ENCODE results near the gene MRPL36. TPM values are rescaled to one million over a fixed set of nuclear protein-coding genes. Genes with fewer than 3 reads are reported as not detected.
"Not testable (repeated sequence)": the region's sequence is repeated elsewhere in the genome, so short reads cannot be mapped to it uniquely, and the experiment has no call there.

Gene MRPL36
- total RNA-seq, 4 donors from 2014 or later: 37.7 to 63.4 (median 46.7) TPM

- Histone ChIP-seq H3K4me1 (no peaks in the 10 kb centered on the region), H3K4me3 (no peak overlapping the region), H3K27ac (no peak overlapping the region), H3K36me3 (no peaks in the 10 kb centered on the region), H3K27me3 (peaks cover 39% of the 10 kb centered on the region), H3K9me3 (no peaks in the 10 kb centered on the region)
- ATAC-seq: no peak
- 11 to 30% methylated on average over 10 of the region's 10 CpGs for WGBS, 2 donors (ENCODE audit: low coverage in 1 of 2)
- TF ChIP-seq POLR2AphosphoS5 (IDR thresholded peaks at IDR 0.05) (no peak), POLR2A (IDR thresholded peaks at IDR 0.05) (no peak), EP300 (IDR thresholded peaks at IDR 0.05) (no peak)
- TF ChIP-seq, protein P1, sequence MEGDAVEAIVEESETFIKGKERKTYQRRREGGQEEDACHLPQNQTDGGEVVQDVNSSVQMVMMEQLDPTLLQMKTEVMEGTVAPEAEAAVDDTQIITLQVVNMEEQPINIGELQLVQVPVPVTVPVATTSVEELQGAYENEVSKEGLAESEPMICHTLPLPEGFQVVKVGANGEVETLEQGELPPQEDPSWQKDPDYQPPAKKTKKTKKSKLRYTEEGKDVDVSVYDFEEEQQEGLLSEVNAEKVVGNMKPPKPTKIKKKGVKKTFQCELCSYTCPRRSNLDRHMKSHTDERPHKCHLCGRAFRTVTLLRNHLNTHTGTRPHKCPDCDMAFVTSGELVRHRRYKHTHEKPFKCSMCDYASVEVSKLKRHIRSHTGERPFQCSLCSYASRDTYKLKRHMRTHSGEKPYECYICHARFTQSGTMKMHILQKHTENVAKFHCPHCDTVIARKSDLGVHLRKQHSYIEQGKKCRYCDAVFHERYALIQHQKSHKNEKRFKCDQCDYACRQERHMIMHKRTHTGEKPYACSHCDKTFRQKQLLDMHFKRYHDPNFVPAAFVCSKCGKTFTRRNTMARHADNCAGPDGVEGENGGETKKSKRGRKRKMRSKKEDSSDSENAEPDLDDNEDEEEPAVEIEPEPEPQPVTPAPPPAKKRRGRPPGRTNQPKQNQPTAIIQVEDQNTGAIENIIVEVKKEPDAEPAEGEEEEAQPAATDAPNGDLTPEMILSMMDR (IDR thresholded peaks at IDR 0.05): no peak
Measured at GRCh38 chr5:1789834-1790471, 9.7 kb downstream of the MRPL36 start.

DNA sequence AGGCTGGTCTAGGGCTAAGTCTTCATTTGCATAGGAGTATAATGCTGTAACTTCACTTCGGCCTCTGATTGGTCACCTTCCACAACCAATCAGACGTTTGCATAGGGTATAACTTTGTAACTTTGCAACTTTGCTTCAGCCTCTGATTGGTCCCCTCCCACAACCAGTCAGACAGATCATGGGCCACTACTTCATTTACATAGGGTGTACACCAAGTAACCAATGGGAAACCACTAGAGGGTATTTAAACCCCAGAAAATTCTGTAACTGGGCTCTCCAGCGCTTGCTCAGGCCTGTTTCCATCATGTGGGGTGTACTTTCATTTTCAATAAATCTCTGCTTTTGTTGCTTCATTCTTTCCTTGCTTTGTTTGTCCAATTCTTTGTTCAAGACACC lies 10.2 kb downstream of the MRPL36 start:
- not testable (repeated sequence) for ATAC-seq, H3K4me3 ChIP-seq, H3K4me1 ChIP-seq, H3K36me3 ChIP-seq, H3K27ac ChIP-seq, H3K9me3 ChIP-seq
- H3K27me3 ChIP-seq: peaks cover 45% of the 10 kb centered on the region
- WGBS, 2 donors (ENCODE audit: low coverage in 1 of 2): 64 to 83% methylated on average over 3 of the region's 3 CpGs

GRCh38 chr5:1788828-1789227 lies 10.8 kb downstream of the MRPL36 start:
- 79 to 82% methylated on average over 3 to 12 of the region's 15 CpGs for WGBS, 2 donors (ENCODE audit: low coverage in 1 of 2)
- peaks cover 48% of the 10 kb centered on the region for H3K27me3 ChIP-seq
- TF ChIP-seq POLR2A (IDR thresholded peaks at IDR 0.05): no peak
- TF ChIP-seq, protein P1 (IDR thresholded peaks at IDR 0.05): no peak
- TF ChIP-seq EP300 (IDR thresholded peaks at IDR 0.05): no peak
- no peak for TF ChIP-seq POLR2AphosphoS5 (IDR thresholded peaks at IDR 0.05)
- H3K4me1 ChIP-seq: no peaks in the 10 kb centered on the region
- no peak for ATAC-seq
- no peak overlapping the region for H3K27ac ChIP-seq
- H3K4me3 ChIP-seq: no peak overlapping the region
- H3K9me3 ChIP-seq: no peaks in the 10 kb centered on the region
- H3K36me3 ChIP-seq: no peaks in the 10 kb centered on the region

DNA sequence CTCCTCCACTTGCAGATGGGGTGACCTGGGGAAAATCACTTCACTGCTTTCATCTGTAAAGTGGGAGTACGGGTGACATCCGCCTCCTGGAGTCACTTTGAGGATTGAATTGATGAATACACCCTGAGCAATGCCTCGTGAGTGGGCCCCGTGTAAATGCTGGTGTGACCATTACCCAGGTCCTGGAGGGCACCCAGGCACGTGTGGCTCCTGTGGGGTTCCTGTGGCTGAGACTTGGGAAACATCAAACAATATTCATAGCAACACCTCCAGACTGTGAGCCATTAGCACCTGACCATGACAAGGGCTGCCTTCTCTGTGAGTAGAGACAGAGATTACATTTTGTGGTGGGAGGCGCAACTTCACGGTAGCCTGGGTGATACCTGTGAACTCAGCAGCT lies 11.4 kb downstream of the MRPL36 start:
- no peaks in the 10 kb centered on the region for H3K36me3 ChIP-seq
- no peaks in the 10 kb centered on the region for H3K4me1 ChIP-seq
- no peak overlapping the region for H3K4me3 ChIP-seq
- TF ChIP-seq POLR2A (IDR thresholded peaks at IDR 0.05) (no peak), POLR2AphosphoS5 (IDR thresholded peaks at IDR 0.05) (no peak), EP300 (IDR thresholded peaks at IDR 0.05) (no peak)
- TF ChIP-seq, protein P1 (IDR thresholded peaks at IDR 0.05): no peak
- 75 to 87% methylated on average over 2 to 3 of the region's 7 CpGs for WGBS, 2 donors (ENCODE audit: low coverage in 1 of 2)
- H3K27ac ChIP-seq: no peak overlapping the region
- H3K9me3 ChIP-seq: no peaks in the 10 kb centered on the region
- no peak for ATAC-seq
- peaks cover 51% of the 10 kb centered on the region for H3K27me3 ChIP-seq

DNA sequence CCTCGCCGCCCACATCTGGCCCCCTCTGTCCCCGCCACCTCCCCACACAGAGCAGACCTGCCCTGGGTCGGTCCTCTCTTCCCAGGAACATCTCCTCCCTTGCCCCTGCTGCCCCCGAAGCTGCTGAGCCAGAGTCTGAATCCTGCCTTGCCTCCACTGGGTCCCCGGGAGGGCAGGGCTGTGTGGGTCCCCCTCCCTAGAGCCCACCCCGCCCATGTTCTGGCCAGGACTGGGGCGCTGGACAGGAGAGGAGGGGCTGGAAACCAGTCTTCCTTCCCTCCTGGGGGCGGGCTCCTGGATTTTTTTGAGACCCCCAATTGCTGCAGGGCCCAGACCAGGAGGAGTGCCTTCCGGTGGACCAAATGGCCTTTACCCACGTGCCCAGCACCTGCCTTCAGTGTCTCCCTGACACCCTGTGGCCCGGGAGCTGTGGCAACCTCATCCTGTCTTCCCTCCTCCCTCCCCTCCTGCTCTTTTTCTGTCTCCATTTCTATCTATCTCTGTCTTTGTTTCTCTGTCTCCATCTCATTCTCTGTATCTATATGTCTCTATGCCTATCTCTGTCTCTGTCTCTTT lies 12.1 kb downstream of the MRPL36 start:
- no peaks in the 10 kb centered on the region for H3K9me3 ChIP-seq
- H3K27ac ChIP-seq: no peak overlapping the region
- H3K36me3 ChIP-seq: no peaks in the 10 kb centered on the region
- ATAC-seq: no peak
- H3K4me3 ChIP-seq: no peak overlapping the region
- no peaks in the 10 kb centered on the region for H3K4me1 ChIP-seq
- H3K27me3 ChIP-seq: peaks cover 54% of the 10 kb centered on the region
- TF ChIP-seq, protein P1 (IDR thresholded peaks at IDR 0.05): no peak
- TF ChIP-seq POLR2A (IDR thresholded peaks at IDR 0.05): no peak
- no peak for TF ChIP-seq EP300 (IDR thresholded peaks at IDR 0.05)
- no peak for TF ChIP-seq POLR2AphosphoS5 (IDR thresholded peaks at IDR 0.05)
- 56 to 83% methylated on average over 1 to 7 of the region's 12 CpGs for WGBS, 2 donors (ENCODE audit: low coverage in 1 of 2)

Measured in gastroesophageal sphincter (tissue), 4 donors.